Hematopoietic multipotent progenitor cell treated with erythropoietin and hydrocortisone succinate and interleukin-3 and kit ligand, for 4 days (in vitro differentiated cells): ENCODE measurements around the gene LGI1.

Source experiments
- DNase-seq: peaks from one replicate; pipeline ENCODE4 v3.0.0-alpha.2; 2015

The LGI1 gene

DNA sequence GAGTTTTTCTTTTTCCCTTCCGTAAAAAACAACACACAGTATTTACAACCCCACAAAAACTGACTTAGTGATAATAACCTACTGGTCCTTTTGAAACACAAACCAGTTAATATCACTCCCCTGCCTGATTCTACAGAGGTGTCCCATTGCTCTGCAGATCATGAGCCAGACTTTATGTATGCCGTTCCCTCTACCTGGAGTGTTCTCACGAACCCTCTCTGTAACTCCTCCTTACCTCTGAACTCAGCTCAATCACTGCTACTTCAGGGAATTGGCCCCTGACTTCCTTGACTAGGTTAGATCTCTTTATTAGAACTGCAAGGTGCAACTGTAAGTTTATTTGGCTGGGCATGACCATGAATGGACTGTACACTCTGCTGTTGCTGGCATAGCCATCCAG is 1.6 kb upstream of the LGI1 start:
- DNase-seq, result no peak

DNA sequence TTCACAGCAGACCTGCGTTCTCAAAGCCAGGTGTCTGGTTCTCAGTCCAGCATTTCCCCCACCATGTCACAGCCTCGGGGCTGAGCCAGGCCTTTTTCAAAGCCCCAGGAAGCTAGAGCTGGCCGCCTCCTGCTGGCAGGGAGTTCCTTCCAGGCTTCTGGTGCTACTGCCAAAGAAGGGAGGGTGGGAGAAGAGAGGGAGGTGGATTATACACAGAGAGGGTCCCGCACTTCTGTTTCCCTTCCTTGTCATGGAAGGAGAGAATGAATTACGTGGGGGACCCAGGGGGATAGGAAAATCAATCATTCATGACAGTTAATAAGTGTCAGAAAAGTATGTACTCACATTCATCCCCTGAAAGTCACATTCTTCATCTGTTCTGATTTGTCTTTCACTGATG is 600 bp upstream of the LGI1 start:
- DNase-seq, result no peak

DNA sequence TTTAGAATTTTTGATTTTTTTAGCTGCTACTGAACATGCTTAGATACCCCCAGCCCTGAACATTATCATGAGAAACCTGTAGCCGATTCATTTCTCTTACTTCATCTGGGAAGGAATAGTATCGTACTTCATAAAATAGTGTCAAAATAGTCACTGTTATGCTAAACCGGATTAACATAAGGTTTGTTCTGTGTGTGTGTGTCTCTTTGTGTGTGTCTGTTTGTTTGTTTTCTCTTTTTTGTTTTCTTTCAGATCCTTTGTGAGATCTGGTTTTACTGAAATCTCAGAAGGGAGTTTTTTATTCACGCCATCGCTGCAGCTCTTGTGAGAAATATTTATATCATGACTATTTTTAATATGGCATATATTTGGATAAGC is 761 bp downstream of the LGI1 start:
- no peak for DNase-seq

DNA sequence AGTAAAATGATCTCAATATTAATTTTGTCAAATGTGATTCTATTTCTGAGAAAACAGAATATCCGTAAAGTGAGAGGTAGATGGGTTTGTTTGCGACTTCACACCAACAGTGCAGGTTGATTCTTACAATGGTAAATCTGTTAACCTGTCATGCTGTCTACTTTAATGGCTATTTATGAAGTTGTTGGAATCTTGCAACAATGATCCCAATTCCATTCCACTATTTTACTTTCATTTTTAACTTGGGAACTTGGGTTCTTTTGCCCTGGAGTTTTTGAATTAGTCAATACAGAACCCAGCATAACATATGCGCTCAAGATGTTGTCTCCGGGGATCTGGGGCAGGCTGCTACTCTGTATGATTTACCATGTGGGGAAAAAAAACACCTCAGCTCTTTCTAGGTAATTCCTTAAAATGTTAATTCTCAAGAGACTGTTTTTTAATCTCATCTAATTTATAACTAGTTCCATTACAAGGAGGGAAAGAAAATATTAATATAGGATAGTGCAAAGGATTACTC is 1.2 kb downstream of the LGI1 start:
- no peak for DNase-seq

DNA sequence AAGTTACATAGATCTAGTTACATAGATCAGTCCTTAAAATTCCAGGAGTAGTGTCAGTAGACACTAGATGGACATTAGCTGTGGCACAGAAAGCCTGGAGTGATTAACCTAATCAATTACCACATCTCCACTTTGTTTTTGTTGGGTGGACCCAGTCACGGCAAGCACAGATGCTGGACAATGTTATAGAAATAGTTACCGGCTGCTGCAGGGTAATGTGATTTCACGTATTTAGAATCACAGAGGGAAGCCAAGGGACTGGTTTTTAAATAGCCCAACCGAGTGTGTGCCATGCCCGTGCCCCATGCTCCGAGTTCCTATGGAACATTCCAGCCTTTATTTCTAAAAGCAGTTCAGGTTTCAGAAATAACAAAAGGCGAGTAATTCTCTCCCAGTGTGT is 2.8 kb downstream of the LGI1 start:
- DNase-seq, result no peak

DNA sequence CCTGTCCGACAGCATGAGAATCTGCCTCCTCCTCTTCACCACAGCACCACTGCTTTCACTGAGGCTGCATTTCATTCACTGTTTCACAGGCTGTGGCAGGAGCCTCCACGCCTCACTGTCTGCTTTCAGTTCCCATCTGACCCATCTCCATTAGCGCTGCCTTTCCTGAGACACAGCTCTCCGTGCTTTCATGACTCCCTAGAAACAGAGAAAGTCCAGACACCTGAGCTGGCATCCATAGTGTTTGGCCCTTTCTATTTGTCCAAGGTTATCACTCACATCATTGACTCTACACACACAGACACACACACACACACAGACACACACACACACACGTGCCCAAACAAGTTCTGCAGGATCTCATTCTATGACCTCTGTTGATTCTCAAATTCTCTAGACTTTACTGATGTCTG is 5.2 kb downstream of the LGI1 start:
- DNase-seq, result no peak

DNA sequence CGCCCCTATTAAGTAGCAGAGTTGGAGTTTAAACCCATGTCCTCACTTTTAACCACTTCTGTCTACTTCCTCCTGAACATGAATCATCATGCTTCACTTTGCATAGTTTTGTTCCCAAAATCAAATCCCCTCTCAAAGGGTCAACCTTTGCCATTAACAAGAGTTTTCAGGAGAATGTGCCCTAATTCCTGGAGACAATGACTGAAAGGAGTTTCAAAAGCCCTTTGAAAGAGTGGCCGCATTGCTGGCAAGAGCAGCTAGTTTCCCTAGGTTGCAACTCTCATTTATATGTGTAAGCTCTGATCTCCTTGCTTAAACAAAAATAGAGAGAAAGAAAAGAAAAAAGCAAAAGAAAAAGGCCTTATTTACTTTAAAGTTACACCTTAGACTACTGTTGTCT is 9.2 kb downstream of the LGI1 start:
- no peak for DNase-seq

DNA sequence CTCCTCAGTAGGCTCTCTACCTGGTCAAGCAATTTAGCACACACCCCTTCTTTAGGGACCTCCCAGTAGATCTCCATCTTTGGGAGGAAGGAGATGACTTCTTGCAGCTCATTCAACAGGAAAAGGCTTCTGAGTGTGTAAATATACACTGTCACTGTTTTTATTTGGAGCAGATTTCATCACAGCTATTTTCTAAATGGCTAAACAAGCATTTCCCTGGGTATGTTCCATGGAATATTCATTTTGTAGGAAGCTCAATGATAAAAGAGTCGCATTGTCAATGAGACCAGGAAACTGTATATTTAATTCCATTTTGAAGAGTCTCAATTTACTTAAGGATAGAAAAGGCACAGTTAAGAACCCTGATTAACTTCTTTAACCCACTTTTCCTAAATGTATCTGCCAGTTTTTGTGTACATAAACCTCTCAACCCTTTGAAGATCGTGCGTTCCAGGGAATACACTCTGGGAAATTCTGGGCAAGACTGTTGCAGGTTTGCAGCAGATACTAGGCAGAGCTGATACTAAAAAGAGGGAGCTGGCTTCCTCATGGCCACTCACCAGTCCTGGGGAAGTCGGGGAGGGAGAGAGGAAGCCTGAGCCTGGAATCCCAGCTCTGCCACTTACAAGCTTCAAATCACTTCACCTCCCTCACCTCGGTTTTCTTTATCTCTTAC is 10.1 kb downstream of the LGI1 start:
- DNase-seq, result no peak

DNA sequence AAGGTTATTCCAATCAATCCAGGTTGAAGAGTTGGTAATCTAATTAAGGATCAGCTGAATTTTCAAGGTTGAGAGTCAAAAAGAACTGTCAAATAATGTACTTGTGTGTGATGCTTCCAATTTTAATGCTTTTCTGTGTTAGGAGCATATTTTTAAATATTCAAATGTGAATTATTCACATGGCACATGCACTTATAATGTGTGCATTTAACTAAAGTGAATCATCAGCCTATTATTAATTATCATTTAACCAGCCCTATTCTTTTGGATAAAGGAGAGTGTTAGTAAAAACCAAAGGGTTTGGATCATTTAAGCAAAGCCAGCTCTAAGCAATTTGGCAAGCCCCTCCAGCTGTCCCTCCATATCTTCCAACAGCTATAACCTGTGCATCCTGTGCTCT is 11.2 kb downstream of the LGI1 start:
- DNase-seq, result no peak

DNA sequence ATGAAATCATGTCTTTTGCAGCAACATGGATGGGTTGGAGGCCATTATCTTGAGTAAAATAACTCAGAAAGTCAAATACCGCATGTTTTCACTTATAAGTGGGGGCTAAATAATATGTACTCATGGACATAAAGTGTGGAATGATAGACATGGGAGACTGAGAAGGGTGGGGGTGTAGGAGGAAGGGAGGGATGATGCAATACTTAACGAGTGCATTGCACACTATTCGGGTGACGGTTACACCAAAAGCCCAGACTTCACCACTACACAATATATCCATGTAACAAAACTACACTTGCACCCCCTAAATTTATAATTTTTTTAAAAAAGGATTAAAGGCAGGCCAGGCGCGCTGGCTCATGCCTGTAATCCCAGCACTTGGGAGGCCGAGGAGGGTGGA is 13.6 kb downstream of the LGI1 start:
- DNase-seq, result no peak

DNA sequence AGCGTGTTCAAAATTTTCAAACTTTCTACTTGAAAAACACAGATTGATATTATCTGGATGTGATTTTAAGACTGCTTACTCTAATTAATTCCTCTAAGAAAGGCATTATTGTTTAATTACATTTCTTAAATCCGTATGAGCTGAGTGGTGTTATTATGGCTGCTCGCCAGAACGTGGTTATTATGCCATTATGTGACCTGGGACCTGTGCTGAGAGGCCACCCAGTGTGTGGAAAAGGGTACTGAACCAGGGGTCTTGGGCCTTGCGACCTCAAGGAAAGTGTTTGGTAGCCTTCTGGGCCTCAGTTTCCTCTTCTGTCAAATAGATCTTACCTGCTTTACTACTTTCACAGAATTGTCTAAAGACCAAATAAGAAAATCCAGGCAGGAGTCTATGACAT is 15.4 kb downstream of the LGI1 start:
- DNase-seq, result peak; percentile 6

DNA sequence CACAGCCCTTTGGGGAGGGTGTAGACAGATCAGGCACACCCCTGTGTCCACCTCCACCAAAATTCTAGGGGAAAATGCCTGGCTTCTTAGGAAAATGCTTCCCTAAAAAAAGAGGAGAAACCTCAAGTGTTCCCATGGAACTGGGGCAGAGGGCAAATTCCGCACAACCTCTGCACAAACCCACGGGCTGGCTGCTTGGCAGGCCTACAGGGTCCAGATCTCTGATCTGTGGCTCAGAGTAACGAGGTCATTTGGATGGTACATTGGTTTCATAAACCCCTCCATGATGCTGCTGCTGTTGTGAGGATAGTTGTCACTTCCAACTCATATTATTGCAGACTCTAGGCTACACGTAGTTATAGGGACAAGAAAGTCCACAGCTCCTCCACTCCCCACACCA is 16.0 kb downstream of the LGI1 start:
- DNase-seq, result no peak

DNA sequence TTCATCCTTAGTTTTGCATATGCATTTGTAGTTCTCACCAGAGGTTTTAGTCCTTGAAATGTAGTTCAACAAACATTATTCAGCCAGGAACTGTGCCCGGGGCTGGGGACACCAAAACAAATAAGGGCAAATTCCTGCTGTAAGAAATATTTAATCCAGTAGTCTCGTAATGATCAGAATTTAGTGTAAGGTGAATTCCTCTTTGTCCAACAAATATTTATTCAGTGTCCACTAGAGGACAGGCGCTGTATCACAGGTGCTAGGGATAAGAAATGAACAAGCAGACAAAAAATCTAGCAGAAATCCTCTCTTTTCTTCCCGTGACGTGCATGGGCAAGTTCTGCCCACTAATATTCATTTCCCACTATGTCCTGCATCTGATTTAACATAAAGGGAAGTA is 17.6 kb downstream of the LGI1 start:
- no peak for DNase-seq

DNA sequence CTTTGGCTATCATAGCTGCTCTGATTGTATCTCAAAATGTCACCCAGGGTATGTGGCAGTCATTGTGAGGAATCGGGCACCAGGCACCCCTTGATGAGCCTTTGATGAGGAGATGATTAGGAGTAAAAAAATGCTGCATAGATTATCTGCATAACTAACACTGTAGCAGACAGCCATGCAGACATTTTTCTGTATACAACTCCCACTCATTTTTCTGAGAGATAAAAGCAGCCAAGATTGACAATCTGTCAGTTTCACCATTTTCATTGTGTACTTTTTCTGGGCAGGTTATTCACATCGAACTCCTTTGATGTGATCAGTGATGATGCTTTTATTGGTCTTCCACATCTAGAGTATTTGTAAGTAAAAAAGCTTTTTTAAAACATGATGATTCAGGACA is 19.4 kb downstream of the LGI1 start:
- DNase-seq, result no peak

DNA sequence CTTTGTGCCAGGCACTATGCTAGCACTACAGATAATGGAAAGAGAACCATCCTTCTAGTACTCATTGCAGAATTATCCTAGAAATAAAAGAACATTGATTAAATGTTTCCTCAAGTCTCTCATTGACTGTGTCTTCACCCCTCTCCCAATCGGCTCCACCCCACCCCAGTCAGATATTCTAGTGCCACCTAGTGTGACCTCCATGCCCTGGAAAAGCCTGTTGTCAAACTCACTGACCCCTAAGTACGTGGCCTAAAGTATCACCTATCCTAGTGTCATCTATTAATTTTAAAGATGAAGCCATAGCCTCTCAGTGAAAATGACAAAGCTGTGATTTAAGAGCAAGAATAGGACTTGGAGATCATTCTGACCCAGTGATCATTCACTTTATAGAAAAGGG is 26.3 kb downstream of the LGI1 start:
- no peak for DNase-seq

DNA sequence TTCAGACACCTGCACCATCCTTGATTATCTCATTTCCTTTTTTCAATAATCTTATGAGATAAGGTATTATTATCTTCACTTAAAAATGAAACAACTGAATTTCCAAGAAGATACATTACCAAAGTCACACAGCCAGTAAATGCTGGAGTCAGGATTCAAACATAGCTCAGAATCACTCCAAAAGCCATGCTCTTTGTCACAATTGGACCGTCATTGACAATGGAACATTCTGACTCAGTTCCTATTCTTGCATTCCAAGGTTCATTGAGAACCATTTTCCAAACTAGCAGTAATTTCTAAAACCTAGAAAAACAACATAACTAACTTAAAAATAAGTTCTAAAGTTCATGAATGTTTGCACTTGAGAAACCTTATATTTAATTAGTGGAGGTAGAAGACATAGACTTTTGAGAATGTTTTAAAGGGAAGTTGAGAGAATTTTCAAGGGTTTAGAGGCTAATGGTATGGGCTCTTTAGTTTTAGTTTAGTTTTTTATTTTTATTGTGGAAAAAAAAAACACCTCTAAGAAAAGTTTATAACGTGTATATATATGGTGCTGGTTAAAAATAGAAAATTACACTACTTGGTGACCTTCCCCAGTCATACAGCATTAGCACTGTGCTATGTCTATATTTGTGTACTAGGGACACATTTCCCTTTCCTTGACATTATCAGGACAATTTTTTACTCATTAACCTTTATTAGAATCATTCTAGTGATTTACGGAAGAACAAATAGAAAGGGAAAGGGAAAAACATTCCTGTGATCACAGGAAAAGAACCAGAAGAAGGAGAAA is 30.9 kb downstream of the LGI1 start:
- DNase-seq, result peak; percentile 17

DNA sequence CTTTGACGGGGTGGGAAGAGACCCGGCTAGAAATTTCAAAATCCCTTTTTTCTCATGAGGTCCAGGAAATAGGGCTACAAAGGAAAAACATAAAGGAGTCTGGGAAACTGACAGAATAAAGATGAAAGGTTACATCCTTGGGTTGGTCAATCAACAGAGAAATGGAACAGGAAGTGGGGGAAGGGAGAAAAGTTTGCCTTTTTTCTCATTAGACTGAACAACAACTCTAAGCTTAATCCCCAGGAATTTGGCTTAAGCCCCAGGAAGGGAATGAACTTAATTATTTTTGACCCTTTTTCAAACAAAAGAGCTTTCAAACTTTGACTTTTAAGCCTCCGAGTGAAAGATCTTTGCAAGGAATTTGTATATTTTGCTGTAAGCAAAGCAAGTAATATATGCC is 32.7 kb downstream of the LGI1 start:
- no peak for DNase-seq

DNA sequence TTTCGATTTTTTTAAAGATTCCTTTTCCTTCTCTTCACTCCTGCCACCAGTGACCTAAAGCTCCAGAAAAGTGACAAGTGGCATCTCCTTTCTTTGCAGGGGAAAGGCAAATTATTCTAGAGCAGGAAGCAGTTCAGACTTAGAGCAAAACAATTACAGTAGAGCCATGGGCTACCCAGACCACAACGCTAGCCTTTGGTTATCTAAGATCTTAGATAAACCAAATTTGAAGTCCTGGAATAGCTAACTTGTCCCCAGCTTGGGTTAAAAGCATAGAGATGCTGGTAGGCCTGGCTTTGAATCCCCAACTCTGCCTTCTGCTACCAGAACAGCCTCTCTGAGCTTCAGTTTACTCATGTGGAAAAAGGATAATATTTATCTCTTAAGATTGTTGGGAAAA is 38.4 kb downstream of the LGI1 start:
- DNase-seq, result no peak

DNA sequence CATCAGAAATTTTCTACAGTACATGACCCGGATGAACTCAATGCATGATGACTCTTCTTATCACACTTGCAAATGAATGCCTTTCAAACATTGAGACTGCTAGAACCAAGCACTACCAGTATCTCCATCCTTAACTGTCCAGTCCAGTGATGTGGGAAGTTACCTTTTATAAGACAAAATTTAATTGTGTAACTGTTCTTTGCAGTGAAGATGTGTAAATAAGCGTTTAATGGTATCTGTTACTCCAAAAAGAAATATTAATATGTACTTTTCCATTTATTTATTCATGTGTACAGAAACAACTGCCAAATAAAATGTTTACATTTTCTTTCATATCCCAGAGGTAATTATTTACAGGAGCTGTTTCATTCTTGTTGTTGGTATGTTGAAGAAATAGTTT is 40.1 kb downstream of the LGI1 start:
- DNase-seq, result no peak

DNA sequence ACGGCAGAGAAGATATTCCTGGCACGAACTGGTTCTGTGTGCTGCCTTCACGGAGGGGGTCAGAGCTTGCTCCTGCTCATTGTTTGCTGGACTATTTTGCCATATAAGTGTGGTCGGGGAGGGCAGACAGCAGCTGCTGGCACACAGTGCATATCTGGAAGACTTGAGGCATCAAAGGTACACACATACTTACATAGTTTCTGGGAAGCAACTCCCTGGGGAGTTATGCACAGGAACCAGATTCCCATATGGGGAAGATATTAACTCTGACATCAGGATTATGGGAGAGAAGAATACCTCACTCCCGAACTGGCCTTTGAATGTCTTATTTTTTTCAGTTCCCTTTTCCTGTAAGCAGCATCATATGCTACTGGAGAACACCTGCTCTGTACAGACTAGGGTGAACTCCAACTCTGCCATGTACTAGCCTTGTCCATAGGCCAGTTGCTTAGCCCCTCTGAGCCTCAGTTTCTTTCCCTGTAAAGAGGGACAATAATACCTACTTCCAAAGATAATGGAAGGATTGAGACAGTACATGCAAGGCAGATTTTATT is 41.5 kb downstream of the LGI1 start:
- DNase-seq, result no peak

DNA sequence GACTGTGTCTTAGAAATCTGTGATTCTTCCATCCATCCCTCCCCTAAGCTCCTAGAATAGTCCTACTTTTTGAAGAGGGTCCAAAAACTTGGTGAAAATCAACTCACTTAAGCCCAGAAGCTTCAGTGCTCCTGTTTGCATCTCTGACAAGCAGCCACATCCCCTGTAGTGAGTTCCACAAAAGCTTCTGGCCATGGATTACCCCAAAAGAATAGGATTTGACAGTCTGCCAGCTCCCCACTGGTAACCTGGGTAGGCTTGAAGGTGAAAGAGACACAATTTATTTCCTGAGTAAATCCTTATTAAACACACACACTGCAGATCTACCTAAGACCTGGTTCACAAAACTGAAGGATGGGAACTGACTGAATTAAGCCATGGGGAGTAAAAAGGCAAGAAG is 46.5 kb downstream of the LGI1 start:
- DNase-seq, result no peak

DNA sequence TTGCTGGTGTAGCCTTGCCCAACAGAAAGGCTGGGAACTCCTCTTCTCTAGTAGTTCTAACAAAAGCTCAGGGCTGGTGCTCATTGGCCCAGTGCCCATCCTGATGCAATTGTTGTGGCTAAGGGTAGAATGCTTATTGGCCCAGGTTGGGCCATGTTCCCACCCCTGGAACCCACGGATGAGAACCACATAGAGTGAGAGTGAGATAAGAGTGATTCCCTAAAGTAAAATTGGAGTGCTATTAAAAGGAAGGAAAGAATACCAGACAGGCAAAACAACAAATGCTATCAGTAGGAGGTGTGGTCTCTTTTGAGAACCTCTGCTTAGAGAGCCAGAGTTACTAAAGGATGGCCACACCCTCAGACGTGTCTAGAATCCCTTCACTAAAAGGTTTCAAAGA is 49.2 kb downstream of the LGI1 start:
- peak; percentile 42 for DNase-seq

DNA sequence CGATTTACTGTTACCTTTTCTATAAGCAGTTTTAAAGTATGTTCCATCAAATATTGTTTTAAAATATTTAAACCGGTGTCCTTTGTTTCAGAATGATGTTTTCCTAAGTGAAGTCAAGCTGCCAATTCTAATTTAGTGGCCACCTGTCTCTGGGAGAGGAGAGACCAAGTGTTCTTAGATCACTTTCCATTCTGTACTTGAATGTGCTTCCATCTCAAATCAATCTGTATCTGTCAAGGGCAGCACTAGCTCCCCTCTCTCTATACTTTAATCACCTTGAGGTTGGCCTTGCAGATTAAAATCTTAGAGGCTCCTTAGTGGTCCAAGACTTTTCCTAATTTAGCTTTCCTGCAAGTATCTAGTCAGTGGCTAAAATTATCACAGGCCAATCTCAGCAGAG is 49.6 kb downstream of the LGI1 start:
- DNase-seq, result no peak

DNA sequence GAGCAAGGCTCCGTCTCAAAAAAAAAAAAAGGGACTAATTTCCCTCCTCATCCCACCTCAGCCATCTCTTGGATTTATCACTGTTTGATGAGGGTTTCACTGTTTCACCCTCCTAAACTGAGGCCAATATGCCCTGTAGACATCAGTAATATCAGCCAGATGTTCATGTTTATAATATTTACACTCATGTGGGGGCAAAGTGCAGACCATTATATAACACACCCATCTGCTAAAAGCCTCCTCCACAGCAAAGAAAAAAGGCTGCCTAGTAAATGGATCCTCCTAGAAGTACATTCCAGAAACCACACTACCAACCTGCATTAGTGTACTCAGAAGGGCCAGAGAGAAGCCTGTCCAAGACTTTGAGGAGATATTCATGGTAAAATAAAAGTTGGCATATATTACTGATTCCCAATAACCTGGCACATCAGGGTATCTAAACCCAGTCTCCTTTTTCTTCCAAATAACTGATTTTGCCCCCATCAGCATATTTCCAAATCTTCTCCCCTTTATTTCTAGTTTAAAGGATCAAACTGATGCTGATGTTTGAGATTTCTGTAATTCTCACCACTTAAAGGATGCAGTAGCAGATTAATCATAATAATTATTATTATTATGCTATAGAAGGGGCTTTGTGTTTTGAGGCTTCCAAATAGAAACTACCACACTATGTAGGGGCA is 55.1 kb downstream of the LGI1 start:
- DNase-seq, result no peak
